ENCODE measurements around the gene C1QTNF2. TPM values are rescaled to one million over a fixed set of nuclear protein-coding genes. Genes with fewer than 3 reads are reported as not detected.

C1QTNF2 gene
- total RNA-seq, 1 experiment from 2014 or later: 0.39 TPM

- BruUV-seq (replicated peaks): no TSS peak
- Histone ChIP-seq H3K4me3 (ENCODE audit: low read depth, low read length, poor library complexity, severe bottlenecking) (no peak overlapping the region), H3K9me3 (ENCODE audit: low read depth, low read length, poor library complexity, severe bottlenecking) (no peaks in the 10 kb centered on the region), H3K27ac (ENCODE audit: low read depth, low read length, poor library complexity, severe bottlenecking) (no peak overlapping the region), H3K36me3 (ENCODE audit: insufficient read depth, low read length, poor library complexity, severe bottlenecking) (no peaks in the 10 kb centered on the region), H3K27me3 (replicated peaks; ENCODE audit: insufficient read depth, low read depth, low read length, poor library complexity) (no peaks in the 10 kb centered on the region), H3K4me1 (ENCODE audit: insufficient read depth, low read length, poor library complexity, severe bottlenecking) (no peaks in the 10 kb centered on the region)
- ChIA-PET POLR2A (ENCODE audit: low non-redundant PET) (no interaction called here), CTCF (no interaction called here)
- intact Hi-C loops (cut with micrococcal nuclease; ENCODE audit: unreplicated experiment): no loop called here
- no peak for DNase-seq (ENCODE audit: low spot score)
- no peak for TF ChIP-seq EZH2 (IDR thresholded peaks at IDR 0.05; ENCODE audit: borderline replicate concordance, low read depth, low read length, poor library complexity, severe bottlenecking)
- TF ChIP-seq CTCF (conservative IDR thresholded peaks at IDR 0.05; ENCODE audit: low read depth, low read length): no peak
Observed at GRCh38 chr5:160298189-160298588, 72.2 kb downstream of the C1QTNF2 start.

GRCh38 chr5:160297776-160298175 lies 72.7 kb downstream of the C1QTNF2 start:
- Histone ChIP-seq H3K4me3 (ENCODE audit: low read depth, low read length, poor library complexity, severe bottlenecking) (no peak overlapping the region), H3K9me3 (ENCODE audit: low read depth, low read length, poor library complexity, severe bottlenecking) (no peaks in the 10 kb centered on the region), H3K27me3 (replicated peaks; ENCODE audit: insufficient read depth, low read depth, low read length, poor library complexity) (no peaks in the 10 kb centered on the region), H3K36me3 (ENCODE audit: insufficient read depth, low read length, poor library complexity, severe bottlenecking) (no peaks in the 10 kb centered on the region), H3K27ac (ENCODE audit: low read depth, low read length, poor library complexity, severe bottlenecking) (no peak overlapping the region), H3K4me1 (ENCODE audit: insufficient read depth, low read length, poor library complexity, severe bottlenecking) (no peaks in the 10 kb centered on the region)
- BruUV-seq (replicated peaks): no TSS peak
- ChIA-PET POLR2A (ENCODE audit: low non-redundant PET) (no interaction called here), CTCF (no interaction called here)
- TF ChIP-seq EZH2 (IDR thresholded peaks at IDR 0.05; ENCODE audit: borderline replicate concordance, low read depth, low read length, poor library complexity, severe bottlenecking) (no peak), CTCF (conservative IDR thresholded peaks at IDR 0.05; ENCODE audit: low read depth, low read length) (no peak)
- DNase-seq (ENCODE audit: low spot score): no peak
- intact Hi-C loops (cut with micrococcal nuclease; ENCODE audit: unreplicated experiment): no loop called here

Other genes with a start within 250 kb of the C1QTNF2 start
- gene FABP6, start 141.1 kb downstream of the C1QTNF2 start, total RNA-seq (2021): 0.52 and 0.83 TPM in 2 replicates
- gene CCNJL, start 58.1 kb downstream of the C1QTNF2 start, total RNA-seq (2021): 7.6 and 11.9 TPM in 2 replicates
- gene FAM200C, start 29.4 kb upstream of the C1QTNF2 start, total RNA-seq (2021): 6.3 TPM in 2 replicates
- 37.4 and 43.1 TPM in 2 replicates for gene SLU7, start 48.5 kb upstream of the C1QTNF2 start, total RNA-seq (2021)
- 192 and 199 TPM in 2 replicates for gene PTTG1, start 51.2 kb upstream of the C1QTNF2 start, total RNA-seq (2021)

Data from A673 (cell line).